HG03354 (cell line): Measurements from ENCODE around the gene EGFL7.
"Not testable (repeated sequence)": the region's sequence is repeated elsewhere in the genome, so short reads cannot be mapped to it uniquely, and the experiment has no call there.

Experiments used
- ATAC-seq: cut with Tn5 transposase; IDR thresholded peaks from one replicate; pipeline ENCODE4 v1.9.1; 2021; ENCODE audit warnings: mild to moderate bottlenecking; ENCODE audit not compliant: unreplicated experiment, poor library complexity, severe bottlenecking

The EGFL7 gene

GRCh38 chr9:136623842-136624183 lies 38.9 kb upstream of the EGFL7 start:
- ATAC-seq = no peak

DNA sequence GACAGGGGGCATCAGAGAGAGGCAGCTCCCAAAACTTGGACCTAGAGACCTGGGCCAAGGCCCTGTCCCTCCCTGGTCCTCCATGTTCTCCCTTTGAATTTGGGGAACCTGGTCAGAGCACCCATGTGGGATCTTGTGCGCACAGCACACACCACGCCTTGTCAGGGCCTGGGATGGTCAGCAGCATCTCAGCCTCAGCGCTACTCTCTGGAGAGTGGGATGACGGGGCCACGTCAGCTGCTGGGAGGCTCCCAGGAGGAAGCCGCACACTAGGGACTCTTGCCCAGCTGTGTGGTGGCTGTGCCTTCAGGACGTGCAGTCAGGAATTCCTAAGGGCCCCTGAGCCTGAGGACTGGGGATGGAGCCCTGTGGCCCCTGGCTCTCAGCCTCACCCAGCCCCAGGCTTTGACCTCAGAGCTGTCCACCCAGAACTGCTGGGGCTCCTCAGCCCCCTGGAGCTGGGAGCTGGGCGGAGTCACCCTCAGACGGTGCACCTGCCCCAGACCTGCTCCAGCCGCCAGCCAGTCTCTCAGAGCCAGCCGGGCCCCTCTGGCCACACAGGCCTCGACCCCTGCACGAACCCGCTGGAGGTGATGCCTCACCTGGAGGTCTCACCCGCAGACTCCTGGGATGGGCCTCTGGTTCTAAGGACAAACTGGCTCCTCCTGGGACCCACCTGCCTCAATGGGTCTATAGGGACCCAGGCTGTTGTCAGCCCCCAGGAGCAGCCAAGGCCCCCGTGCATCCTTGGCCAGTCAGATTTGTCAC lies 38.3 kb upstream of the EGFL7 start:
- no peak for ATAC-seq

DNA sequence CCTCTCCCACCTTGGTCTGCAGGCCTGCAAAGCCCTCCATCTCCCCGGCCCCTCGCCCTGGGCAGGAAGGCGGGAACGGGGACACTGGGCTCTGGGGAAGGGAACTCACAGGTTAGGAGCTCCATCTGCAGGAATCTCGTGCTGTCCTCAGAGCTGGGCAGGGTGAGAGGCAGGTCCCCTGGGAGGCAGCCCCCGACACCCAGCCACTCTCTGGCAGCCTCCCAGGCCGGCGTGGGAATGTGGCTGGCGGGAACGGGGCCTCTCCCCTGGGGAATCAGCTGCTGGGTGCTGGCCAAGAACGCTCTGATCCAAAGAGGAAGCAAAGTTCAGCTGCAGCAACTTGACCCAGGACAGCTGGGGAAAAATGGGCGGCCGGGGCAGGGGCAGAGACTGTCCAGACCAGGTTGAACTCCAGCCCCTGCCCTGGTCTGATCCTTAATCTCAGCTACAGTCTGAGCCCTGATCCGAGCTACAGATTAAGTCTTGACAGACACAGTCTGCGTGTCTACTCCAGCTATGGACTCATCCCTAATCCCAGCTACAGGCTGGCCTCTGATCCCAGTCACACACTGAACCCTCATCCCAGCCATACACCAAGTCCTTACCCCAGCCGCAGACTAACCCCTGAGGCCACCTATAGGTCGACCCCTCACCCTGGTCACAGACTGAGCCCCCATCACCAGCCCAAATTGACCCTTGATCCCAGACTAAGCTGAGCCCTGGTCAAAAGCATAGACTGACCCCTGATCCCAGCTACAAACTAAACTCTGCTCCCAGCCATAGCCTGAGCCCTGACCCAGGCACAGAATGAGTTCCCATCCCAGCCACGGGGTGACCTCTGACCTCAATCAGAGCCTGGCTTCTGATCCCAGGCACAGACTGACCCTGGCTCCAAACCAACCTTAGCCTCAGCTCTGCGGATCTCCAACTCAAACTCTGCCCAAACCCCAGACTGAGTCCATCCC lies 37.3 kb upstream of the EGFL7 start:
- ATAC-seq = no peak

DNA sequence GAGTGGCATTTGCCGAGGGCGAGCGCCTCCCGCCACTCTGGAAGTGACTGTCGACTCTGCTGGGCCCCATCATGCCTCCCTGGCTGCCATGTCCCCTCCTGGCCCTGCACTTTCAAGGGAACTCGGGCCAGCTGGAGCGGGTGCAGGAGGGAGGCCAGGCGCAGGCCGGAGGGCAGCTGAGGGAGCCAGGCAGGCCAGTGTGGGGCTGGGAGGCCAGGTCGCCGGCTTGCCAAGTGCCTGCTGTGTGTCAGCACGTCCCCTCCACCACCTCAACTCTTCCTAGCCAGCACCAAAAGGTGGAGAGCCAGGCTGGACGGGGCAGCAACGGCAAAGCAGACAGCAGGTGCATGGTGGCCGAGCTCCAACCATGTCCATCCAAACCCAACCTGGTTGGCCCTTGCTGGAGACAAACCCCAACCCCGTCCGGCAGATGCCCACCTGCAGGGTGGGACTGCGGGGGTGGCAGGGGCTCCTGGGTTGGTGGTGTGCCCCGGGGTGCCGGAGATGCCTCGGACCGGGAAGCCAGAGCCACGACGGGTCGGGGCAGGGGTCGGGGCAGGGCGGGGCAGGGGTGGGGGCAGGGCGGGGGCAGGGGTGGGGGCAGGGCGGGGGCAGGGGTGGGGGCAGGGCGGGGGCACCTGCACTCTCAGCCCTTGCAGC lies 36.5 kb upstream of the EGFL7 start:
- no peak for ATAC-seq

GRCh38 chr9:136626740-136627642 lies 35.7 kb upstream of the EGFL7 start:
- ATAC-seq = no peak

GRCh38 chr9:136627703-136628102 lies 35.0 kb upstream of the EGFL7 start:
- ATAC-seq = no peak

DNA sequence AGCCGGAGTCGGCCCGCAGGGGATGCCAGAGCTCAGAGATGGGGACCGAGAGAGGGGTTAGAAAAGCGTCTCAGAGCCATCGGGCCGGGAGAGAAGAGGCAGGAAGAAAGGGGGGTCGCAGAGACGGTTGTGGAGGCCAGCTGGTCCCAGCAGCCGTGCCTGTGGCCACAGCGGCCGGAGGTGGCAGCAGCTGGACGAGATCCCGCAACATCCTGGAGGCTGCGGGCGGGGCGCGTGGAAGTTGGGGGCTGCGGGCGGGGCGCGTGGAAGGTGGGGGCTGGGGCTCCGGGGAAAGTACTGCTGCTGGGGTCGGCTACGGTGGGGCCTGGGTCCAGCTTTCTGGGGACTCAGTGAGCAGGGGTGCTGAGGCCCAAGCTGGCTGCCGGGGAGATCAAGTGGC lies 34.4 kb upstream of the EGFL7 start:
- no peak for ATAC-seq

DNA sequence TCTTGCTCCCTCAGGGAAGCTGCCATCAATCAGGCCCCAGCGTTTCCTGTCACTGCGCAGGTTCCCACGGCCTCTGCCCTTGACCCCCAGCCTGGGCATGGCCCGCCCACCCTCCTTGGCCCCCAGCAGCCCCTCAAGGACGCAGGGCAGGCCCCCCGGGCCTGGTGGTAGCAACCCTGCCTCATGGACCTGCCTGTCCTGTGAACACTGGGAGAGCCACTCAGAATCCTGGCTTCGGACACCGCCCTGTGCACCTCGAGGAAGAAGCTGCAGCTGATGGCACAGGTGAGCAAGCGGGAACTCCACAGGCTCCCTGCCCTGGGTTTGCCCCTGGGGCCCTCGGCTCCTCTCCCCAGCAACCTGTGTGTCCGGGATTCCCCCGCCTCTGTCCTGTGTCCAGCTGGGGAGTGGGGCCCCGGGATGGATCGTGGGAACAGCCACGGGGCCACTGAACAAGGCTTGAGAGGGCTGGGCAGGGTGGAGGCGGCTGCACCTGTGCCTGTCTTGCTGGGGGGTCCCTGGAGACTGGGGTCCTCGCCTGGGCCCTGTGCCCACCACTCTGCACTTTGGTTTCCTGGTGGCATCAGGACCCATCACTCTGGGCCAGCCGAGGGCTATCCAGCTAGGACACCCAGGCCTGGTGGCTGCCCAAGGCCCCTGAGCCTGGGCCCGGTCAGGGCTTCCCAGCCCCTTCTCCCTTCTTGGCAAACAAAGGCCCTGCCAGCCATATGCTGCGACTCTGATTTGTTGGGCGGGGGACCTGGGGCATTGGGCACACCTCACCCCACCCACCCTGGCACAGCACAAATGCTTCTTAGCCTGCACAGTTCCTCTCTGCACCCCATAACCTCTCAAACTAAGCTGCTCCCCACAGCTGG lies 33.5 kb upstream of the EGFL7 start:
- no peak for ATAC-seq

DNA sequence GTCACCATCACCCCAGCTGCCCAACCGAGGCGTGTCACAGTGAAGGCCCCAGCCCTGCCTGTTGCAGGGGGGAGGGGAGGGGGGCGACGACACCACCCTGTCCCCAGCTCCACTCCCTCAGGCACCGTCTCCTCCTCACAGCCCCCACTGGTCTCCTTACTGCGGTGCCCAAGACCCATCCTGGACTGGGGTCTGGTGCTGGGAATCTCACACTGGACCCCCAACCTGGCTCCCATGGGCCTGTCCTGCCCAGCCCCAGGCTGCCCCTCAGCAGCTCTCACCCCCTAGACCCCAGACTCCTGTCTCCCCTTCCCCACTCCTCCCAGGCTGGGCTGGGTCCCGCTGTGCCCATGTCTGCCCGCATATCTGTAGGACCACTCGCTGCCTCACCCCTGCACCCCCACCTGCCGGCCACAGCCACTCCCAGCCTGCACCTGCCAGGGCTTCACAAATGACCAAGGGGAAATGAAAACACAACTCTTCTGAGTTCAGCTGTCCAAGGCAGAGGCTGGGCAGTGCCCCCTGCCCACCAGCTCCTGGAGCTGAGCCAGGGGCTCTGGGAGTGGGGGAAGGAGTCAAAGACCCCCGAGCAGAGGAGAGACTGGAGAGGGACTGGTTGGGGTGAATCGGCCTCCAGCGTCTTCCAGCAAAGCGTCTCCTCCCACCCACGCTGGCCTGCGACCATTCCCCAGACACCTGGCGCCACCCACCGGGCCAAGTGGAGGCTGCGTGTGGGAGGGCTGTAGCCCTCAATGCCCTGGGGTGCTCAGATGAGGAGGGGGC lies 32.6 kb upstream of the EGFL7 start:
- no peak for ATAC-seq

DNA sequence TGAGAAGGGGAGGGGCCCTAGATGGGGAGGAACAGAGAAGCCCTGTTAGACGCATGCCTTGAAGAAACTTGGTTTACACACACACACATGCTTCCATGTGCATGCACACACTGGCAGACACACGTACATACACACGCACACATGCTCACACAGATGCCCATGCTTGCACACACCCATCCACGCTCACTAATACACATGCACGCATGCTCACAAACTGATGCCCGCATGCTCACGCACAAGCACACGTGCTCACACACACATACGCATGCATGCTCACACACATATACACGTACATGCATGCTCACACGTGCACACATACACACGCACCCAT lies 32.1 kb upstream of the EGFL7 start:
- ATAC-seq = no peak

- no peak for ATAC-seq
Measured at GRCh38 chr9:136631038-136632000, 31.4 kb upstream of the EGFL7 start.

DNA sequence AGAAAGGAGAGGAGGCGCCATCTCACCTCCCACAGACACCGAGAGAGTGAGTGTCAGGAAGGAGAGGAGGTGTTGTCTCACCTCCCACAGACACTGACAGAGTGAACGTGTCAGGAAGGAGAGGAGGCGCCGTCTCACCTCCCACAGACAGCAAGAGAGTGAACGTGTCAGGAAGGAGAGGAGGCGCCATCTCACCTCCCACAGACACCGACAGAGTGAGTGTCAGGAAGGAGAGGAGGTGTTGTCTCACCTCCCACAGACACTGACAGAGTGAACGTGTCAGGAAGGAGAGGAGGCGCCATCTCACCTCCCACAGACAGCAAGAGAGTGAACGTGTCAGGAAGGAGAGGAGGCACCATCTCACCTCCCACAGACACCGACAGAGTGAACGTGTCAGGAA lies 30.6 kb upstream of the EGFL7 start:
- not testable (repeated sequence) for ATAC-seq

DNA sequence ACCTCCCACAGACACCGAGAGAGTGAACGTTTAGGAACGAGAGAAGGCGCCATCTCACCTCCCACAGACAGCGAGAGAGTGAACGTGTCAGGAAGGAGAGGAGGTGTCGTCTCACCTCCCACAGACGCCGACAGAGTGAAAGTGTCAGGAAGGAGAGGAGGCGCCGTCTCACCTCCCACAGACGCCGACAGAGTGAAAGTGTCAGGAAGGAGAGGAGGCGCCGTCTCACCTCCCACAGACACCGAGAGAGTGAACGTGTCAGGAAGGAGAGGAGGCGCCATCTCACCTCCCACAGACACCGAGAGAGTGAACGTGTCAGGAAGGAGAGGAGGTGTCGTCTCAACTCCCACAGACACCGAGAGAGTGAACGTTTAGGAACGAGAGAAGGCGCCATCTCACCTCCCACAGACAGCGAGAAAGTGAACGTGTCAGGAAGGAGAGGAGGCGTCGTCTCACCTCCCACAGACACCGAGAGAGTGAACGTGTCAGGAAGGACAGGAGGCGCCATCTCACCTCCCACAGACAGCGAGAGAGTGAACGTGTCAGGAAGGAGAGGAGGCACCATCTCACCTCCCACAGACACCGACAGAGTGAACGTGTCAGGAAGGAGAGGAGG lies 30.1 kb upstream of the EGFL7 start:
- not testable (repeated sequence) for ATAC-seq

DNA sequence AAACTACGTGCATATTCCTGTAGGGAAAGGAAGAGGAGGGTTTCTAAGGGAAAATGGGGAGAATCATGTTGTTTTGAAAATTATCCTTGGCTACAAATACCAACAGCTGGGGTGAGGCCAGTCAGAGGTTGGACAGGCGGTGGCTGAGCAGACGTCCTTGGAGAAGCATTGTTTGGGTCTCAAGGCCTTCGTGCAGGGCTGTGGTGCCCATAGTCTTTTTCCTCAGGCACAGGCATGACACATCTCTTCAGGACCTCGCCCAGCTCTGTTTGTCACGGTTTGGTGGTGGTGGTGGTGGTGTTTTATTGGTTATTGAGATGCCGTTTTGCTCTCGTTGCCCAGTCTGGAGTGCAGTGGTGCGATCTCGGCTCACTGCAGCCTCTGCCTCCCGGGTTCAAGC lies 27.8 kb upstream of the EGFL7 start:
- ATAC-seq = no peak

DNA sequence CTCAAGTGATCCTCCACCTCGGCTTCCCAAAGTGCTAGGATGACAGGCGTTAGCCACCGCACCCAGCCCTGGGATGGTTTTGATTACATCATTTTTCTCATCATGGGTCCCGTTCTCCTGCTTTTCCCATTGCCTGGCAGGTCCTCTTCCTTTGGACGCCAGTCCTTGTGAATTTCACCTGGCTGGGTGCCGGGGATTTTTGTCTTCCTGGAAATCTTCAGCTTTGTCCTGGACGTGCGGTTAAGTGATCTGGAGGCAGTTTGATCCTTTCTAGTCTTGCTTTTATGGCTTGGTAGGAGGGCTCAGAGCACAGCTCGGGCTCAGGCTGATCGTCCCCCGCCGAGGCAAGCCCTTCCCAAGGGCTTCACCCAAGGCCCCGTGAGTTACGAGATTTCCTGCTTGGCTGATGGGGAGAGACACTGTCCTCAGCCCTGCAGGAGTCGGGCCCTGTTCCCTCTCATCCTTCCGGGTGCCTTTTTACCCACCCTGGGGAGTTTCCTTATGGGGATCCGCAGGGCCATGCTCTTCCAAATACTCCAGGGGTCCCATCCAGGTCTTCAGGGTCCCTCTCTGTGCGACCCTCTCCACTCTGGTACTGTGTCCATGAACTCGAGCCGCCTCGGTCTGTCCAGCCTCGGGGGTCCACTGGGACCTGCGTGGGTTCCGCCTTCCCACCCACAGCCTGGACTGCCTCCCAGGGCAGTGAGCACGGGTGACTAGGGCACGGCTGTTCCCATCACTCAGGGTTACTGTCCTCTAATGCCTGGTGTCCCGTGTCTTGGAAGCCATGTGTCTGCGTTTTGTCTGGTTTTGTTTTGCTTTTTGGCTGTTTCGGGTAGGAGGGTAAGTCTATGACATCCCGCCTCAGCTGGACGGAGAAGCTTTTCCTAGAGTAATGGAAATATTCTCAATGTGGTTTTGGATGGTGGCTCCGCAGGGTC lies 22.3 kb upstream of the EGFL7 start:
- no peak for ATAC-seq
